ENCODE measurements around the gene PRKN.

PRKN gene

DNA sequence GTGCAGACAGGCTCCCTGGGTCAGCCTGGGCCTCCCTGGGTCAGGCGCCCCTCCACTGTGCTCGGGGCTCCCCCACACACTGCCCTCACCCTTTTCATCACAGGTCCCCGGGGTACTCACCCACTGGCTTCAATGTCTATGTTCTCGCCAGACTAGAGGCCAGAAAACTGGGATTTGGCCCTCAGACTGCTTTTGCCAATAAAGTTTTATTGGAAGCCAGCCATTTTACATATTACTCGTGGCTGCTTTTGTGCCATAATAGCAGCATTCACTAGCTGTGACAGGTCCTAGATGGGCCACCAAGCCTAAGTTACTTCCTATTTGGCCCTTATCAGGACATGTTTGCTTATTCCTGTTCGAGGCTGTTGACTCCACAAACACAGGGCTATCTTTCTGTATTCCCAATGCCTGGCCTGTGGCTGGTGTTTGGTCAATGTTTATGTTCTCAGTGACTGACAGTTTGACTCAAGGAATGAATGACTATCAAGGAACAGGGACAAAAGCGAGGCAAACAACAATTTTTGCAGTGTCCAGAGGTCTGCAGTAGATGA is 928.6 kb downstream of the PRKN start:
- Histone ChIP-seq H4K20me1 (ENCODE audit: insufficient read depth) (no peaks in the 10 kb centered on the region), H3K79me2 (ENCODE audit: insufficient read depth, low read depth) (no peaks in the 10 kb centered on the region), H3K4me3 (IDR thresholded peaks at IDR 0.05; ENCODE audit: insufficient read depth, low read depth, low read length) (no peak overlapping the region), H3K4me1 (ENCODE audit: low read depth, poor library complexity, severe bottlenecking) (no peaks in the 10 kb centered on the region), H3K27ac (no peak overlapping the region), H2AFZ (ENCODE audit: low read depth) (no peak overlapping the region), H3K9ac (no peak overlapping the region), H3K27me3 (ENCODE audit: insufficient read depth, low read depth) (no peaks in the 10 kb centered on the region), H3K36me3 (ENCODE audit: insufficient read depth) (no peaks in the 10 kb centered on the region), H3K4me2 (no peak overlapping the region)
- TF ChIP-seq, protein P1, sequence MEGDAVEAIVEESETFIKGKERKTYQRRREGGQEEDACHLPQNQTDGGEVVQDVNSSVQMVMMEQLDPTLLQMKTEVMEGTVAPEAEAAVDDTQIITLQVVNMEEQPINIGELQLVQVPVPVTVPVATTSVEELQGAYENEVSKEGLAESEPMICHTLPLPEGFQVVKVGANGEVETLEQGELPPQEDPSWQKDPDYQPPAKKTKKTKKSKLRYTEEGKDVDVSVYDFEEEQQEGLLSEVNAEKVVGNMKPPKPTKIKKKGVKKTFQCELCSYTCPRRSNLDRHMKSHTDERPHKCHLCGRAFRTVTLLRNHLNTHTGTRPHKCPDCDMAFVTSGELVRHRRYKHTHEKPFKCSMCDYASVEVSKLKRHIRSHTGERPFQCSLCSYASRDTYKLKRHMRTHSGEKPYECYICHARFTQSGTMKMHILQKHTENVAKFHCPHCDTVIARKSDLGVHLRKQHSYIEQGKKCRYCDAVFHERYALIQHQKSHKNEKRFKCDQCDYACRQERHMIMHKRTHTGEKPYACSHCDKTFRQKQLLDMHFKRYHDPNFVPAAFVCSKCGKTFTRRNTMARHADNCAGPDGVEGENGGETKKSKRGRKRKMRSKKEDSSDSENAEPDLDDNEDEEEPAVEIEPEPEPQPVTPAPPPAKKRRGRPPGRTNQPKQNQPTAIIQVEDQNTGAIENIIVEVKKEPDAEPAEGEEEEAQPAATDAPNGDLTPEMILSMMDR (conservative IDR thresholded peaks at IDR 0.05; ENCODE audit: low read depth, low read length), result no peak

DNA sequence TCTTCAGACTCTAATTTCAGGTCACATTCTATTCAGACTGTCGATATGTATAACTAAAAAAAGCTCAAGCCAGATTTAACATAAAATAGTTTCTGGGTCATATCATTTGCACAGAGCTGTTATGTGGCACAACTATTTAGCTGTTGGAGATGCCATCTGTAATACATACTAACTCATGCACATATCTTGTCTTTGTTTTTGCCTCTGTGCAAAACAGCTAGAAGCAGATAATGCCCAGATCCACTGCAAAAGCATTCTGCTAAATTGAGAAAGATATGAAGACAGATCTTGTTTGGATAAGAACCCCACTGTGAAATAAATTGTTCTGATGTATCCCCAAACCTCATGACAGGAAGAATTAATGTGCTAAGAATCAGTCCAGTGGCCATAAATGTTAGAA is 930.9 kb downstream of the PRKN start:
- Histone ChIP-seq H4K20me1 (ENCODE audit: insufficient read depth) (no peaks in the 10 kb centered on the region), H3K4me2 (no peak overlapping the region), H3K4me1 (ENCODE audit: low read depth, poor library complexity, severe bottlenecking) (no peaks in the 10 kb centered on the region), H3K27me3 (ENCODE audit: insufficient read depth, low read depth) (no peaks in the 10 kb centered on the region), H3K9ac (no peak overlapping the region), H3K79me2 (ENCODE audit: insufficient read depth, low read depth) (no peaks in the 10 kb centered on the region), H2AFZ (ENCODE audit: low read depth) (no peak overlapping the region), H3K27ac (no peak overlapping the region), H3K36me3 (ENCODE audit: insufficient read depth) (no peaks in the 10 kb centered on the region), H3K4me3 (IDR thresholded peaks at IDR 0.05; ENCODE audit: insufficient read depth, low read depth, low read length) (no peak overlapping the region)
- TF ChIP-seq, protein P1 (conservative IDR thresholded peaks at IDR 0.05; ENCODE audit: low read depth, low read length), result no peak

DNA sequence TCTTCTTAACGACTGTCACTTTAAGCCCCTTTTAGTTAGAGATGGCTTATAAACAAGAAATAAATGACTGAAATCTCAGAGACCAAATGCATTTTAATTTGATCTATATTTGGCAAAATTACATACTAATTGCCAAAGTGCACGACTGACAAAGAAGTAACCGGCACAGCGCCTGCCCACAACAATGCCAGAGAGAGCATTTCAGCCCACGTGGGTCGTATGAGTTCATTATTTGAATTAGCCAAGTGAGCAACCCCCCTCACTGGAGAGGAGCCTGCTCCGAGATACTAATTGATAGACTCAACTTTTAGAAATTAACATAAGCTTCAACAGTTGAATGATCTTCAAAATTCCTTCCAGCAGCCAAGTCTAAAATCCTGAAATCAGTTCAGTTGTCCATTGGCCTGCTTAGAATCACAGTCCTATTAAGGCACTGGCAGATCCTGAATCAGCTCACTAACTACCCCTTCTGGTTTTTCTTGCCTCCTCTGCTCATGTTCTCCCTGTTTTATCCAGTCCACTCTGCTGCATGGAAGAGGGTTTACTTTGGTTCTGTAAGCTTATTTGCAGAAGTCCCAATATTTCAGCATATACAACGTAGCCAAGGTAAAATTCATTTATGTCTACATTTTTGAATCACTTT is 934.6 kb downstream of the PRKN start:
- Histone ChIP-seq H3K4me3 (IDR thresholded peaks at IDR 0.05; ENCODE audit: insufficient read depth, low read depth, low read length) (no peak overlapping the region), H3K4me1 (ENCODE audit: low read depth, poor library complexity, severe bottlenecking) (no peaks in the 10 kb centered on the region), H3K79me2 (ENCODE audit: insufficient read depth, low read depth) (no peaks in the 10 kb centered on the region), H2AFZ (ENCODE audit: low read depth) (no peak overlapping the region), H3K27me3 (ENCODE audit: insufficient read depth, low read depth) (no peaks in the 10 kb centered on the region), H4K20me1 (ENCODE audit: insufficient read depth) (no peaks in the 10 kb centered on the region), H3K9ac (no peak overlapping the region), H3K4me2 (no peak overlapping the region), H3K36me3 (ENCODE audit: insufficient read depth) (no peaks in the 10 kb centered on the region), H3K27ac (no peak overlapping the region)
- TF ChIP-seq, protein P1 (conservative IDR thresholded peaks at IDR 0.05; ENCODE audit: low read depth, low read length), result no peak

DNA sequence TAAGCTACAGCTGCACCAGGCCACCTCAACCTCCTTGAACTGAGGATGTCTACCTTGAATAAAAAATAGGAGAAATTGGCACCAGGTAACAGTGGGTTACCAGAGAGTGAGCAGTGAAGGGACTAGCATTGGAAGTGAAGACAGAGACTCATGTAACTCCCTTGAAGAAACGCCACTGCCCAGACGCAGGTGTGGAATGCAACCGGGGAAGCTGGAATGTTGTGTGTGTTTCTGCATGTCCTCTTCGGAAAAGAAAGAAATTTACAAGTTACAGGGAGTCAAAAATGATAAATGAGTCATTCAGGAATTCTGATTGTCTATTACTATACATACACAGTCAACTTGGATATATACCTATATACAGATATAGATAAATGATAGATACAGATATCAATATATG is 939.0 kb downstream of the PRKN start:
- TF ChIP-seq, protein P1 (conservative IDR thresholded peaks at IDR 0.05; ENCODE audit: low read depth, low read length), result no peak
- H3K27me3 ChIP-seq (ENCODE audit: insufficient read depth, low read depth), result no peaks in the 10 kb centered on the region
- H4K20me1 ChIP-seq (ENCODE audit: insufficient read depth), result no peaks in the 10 kb centered on the region

More for the DNA sequence above, 939.0 kb downstream of the PRKN start:
- Histone ChIP-seq H3K79me2 (ENCODE audit: insufficient read depth, low read depth) (no peaks in the 10 kb centered on the region), H3K4me1 (ENCODE audit: low read depth, poor library complexity, severe bottlenecking) (no peaks in the 10 kb centered on the region), H3K4me2 (no peak overlapping the region), H2AFZ (ENCODE audit: low read depth) (no peak overlapping the region), H3K36me3 (ENCODE audit: insufficient read depth) (no peaks in the 10 kb centered on the region), H3K9ac (no peak overlapping the region), H3K4me3 (IDR thresholded peaks at IDR 0.05; ENCODE audit: insufficient read depth, low read depth, low read length) (no peak overlapping the region), H3K27ac (no peak overlapping the region)
